Gastrocnemius medialis (tissue), 4 donors: ENCODE measurements around the gene ZFP1.

Experiments used
- CTCF ChIP-seq, 5 experiments: fragments of 450-650 bp in 3 of 5; fragments of 200-600 bp in 2 of 5; sonication (generic) in 2 of 5; IDR thresholded peaks in 4 of 5; conservative IDR thresholded peaks in 1 of 5; 1 replicate in 4 of 5; 2 replicates in 1 of 5; pipeline ENCODE4 v1.5.1; 2016 to 2019; ENCODE audit warnings: antibody characterized with exemption in 5 of 5, mild to moderate bottlenecking in 3 of 5, moderate library complexity in 3 of 5
- POLR2A ChIP-seq, 2 donors: fragments of 450-650 bp; IDR thresholded peaks; one replicate each; pipeline ENCODE4 v1.6.1; 2017; ENCODE audit warnings: antibody characterized with exemption in 2 of 2, mild to moderate bottlenecking in 2 of 2, moderate library complexity in 2 of 2

GRCh38 chr16:75152635-75153034, 4.3 kb downstream of the ZFP1 start:
- TF ChIP-seq CTCF (IDR thresholded peaks at IDR 0.05 in 4 of 5, conservative IDR thresholded peaks at IDR 0.05 in 1 of 5) (no peak), POLR2A (IDR thresholded peaks at IDR 0.05) (no peak)
